Stimulated activated naive B cell treated with anti-CD40 and anti-IgM and Interleukin-4, amounts not matched to agents 10 μg/mL and 1 μg/mL and 100 μg/mL, for 72 hours (primary cell): ENCODE results near the gene NPFFR1.
"Not testable (repeated sequence)": the region's sequence is repeated elsewhere in the genome, so short reads cannot be mapped to it uniquely, and the experiment has no call there.

Experiments used
- ATAC-seq, 2 donors: fragments of 150-1000 bp; cut with Tn5 transposase; replicated peaks; 2 replicates each; pipeline ENCODE4 v1.10.0; 2021; ENCODE audit warnings: moderate library complexity in 1 of 2
- DNase-seq: peaks from one replicate; pipeline ENCODE4 v3.0.0; 2021
- H3K27ac Mint-ChIP-seq: one replicate; pipeline ENCODE4 v1.8.0; 2022; ENCODE audit warnings: mild to moderate bottlenecking, mixed read lengths
- H3K27me3 Mint-ChIP-seq, 2 donors: one replicate each; pipeline ENCODE4 v1.8.0; 2022; ENCODE audit warnings: mixed read lengths in 2 of 2
- H3K36me3 Mint-ChIP-seq, 2 donors: one replicate each; pipeline ENCODE4 v1.8.0; 2022; ENCODE audit warnings: mixed read lengths in 2 of 2, mild to moderate bottlenecking in 1 of 2
- H3K4me1 Mint-ChIP-seq, 2 donors: one replicate each; pipeline ENCODE4 v1.8.0; 2022; ENCODE audit warnings: mixed read lengths in 2 of 2, mild to moderate bottlenecking in 1 of 2
- H3K4me3 Mint-ChIP-seq, 2 donors: one replicate each; pipeline ENCODE4 v1.8.0; 2022; ENCODE audit warnings: mild to moderate bottlenecking in 2 of 2, mixed read lengths in 2 of 2, moderate library complexity in 1 of 2
- H3K9me3 Mint-ChIP-seq, 2 donors: one replicate each; pipeline ENCODE4 v1.8.0; 2022; ENCODE audit warnings: mixed read lengths in 2 of 2, mild to moderate bottlenecking in 1 of 2

The NPFFR1 gene

DNA sequence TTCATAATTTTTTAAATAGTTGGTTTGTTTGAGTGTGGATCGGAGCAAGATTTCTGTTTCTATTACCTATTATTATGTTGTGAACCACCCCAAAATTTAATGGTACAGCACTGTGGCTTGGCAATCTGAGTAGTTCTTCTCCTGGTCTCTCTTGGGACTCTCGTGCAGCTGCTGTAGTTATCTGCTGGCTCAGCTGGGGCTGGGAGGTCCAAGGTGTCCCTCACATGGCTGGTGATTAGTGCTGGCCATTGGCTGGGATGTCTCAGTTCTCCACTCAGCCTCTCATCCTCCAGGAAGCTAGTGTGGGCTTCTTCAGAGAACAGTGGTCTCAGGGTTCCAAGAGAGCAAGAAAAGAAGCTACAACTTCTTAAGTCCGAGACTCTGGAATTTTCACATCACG is 15.4 kb downstream of the NPFFR1 start:
- Mint-ChIP-seq H3K9me3 (no peaks in the 10 kb centered on the region), H3K4me3 (no peak overlapping the region), H3K27me3 (peaks cover 4 to 50% of the 10 kb centered on the region in 2 donors), H3K4me1 (peaks cover 8 to 26% of the 10 kb centered on the region in 2 donors), H3K36me3 (no peaks in the 10 kb centered on the region), H3K27ac (no peak overlapping the region)
- ATAC-seq (no peak), DNase-seq (no peak)

DNA sequence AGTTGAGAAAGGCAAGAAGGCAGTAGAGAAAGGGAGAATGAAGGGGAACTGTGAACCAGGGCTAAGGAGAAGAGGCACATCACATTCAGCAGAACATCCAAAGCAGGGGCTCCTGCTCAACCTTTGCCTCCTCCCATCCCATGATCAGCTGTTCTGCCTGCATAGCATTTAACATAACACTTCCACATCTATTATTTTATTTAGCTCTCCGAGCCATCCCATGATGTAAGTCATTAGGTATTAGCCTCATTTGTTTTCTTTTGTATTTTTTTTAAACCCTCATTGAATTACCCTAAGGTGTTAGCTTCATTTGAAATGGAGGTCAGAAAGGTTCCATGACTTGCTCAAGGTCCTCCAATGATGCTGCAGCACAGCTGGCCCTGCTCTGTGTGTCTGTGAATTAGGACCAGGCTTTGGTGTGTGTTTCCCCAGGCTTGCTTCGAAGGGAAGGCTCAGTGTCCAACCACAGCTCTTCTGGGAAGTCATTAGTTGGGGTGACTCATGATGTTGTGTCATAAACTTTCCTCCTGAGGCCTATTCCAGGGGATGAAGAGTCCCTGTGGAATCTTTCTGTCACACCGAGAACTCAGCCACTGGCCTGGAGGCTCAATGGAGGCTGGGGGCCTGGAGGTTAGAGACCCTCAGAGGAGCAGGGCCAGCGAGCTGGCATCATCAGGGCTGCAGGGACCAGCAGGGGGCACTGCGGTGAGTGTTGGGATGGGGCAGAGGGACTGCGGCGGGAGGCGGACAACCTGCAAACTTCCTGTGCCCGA is 16.5 kb downstream of the NPFFR1 start:
- Mint-ChIP-seq H3K4me3 (no peak overlapping the region), H3K36me3 (no peaks in the 10 kb centered on the region), H3K27me3 (peaks cover 5 to 51% of the 10 kb centered on the region in 2 donors), H3K4me1 (peaks cover 4 to 16% of the 10 kb centered on the region in 2 donors), H3K27ac (no peak overlapping the region), H3K9me3 (no peaks in the 10 kb centered on the region)
- DNase-seq (no peak), ATAC-seq (peak in 1 of 2 donors; percentile 31)

DNA sequence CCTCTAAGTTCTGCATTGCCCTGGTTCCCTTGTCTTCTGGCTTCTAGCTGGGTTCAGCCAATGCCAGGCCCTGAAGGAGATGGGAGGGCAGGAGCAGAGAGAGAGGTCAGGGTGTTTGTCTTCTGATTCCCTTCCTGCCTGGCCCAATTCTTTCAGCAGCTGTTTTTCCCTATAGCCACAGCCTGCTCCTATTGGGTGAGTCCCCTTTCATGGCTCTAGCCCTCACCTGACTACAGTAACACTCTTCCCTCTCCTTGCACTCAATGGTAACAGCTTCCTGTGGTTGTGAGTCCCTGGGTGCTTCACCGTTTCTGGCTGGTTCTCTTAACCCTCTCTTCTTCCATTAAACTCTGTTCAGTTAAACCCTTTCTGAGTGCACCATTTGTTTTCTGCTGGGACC is 17.1 kb downstream of the NPFFR1 start:
- H3K27ac Mint-ChIP-seq, result no peak overlapping the region
- peaks cover 0 to 9% of the 10 kb centered on the region in 2 donors for H3K4me1 Mint-ChIP-seq
- H3K9me3 Mint-ChIP-seq, result peaks cover 0 to under 1% of the 10 kb centered on the region in 2 donors
- H3K4me3 Mint-ChIP-seq, result no peak overlapping the region
- no peak for DNase-seq
- H3K27me3 Mint-ChIP-seq, result peaks cover 5 to 57% of the 10 kb centered on the region in 2 donors
- H3K36me3 Mint-ChIP-seq, result peaks cover 0 to under 1% of the 10 kb centered on the region in 2 donors
- ATAC-seq, result no peak

DNA sequence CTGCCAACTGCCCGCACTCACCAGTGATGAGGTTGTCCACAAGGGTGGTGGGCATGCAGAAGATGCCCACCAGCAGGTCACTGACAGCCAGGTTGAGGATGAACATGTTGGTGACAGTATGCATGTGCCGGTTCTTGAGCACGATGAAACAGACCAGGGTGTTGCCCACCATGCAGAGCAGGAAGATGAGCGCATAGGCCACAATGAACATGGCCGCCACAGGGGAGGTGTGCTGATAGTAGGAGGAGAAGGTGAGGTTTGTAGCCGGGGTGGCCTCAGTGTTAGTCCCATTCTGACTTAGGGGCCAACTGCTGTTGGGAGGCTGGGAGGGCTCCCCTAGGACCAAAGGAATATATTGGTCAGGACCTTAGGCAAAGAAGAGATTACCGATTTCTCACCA is 17.7 kb downstream of the NPFFR1 start:
- ATAC-seq (no peak), DNase-seq (no peak)
- peaks cover 3 to 6% of the 10 kb centered on the region in 2 donors for H3K36me3 Mint-ChIP-seq
- H3K27me3 Mint-ChIP-seq, result peaks cover 8 to 64% of the 10 kb centered on the region in 2 donors
- no peak overlapping the region for H3K4me3 Mint-ChIP-seq
- no peak overlapping the region for H3K27ac Mint-ChIP-seq
- H3K4me1 Mint-ChIP-seq, result peaks cover 0 to 6% of the 10 kb centered on the region in 2 donors
- peaks cover 3 to 7% of the 10 kb centered on the region in 2 donors for H3K9me3 Mint-ChIP-seq

DNA sequence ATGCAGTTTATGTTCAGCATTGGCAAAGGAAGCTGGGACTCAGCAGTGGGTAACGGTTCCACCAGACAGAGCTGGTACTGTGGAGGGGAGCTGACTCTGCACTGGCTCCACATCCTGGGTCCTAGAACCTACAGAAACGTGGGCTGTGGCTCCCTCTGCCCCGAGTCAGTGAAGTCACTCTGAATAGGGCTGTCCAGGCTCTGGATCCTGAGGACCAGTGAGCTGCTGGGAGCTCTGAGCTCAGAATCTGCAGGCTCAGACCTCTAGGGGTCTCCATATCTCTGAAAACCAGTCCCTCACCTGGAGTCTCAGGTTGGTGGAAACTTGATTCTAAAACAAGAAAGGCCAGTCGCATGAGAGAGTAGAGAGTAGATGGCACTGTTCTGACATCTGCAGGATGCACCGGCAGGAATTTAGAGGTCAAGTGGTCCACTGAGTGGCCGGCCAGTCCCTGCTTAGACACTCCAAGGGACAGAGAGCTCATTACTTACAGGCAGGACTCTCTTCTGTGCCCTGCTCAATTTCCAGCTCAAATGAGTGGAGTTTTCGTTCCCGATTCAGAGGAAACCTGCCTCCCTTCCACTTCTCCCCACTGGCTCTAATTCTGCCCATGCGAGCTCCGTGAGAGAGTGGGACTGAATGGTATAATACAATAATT is 18.6 kb downstream of the NPFFR1 start:
- peak; percentile 44 to 64 for ATAC-seq
- Mint-ChIP-seq H3K4me3 (no peak overlapping the region), H3K9me3 (peaks cover 7 to 9% of the 10 kb centered on the region in 2 donors), H3K36me3 (peaks cover 4 to 6% of the 10 kb centered on the region in 2 donors), H3K4me1 (peaks cover 0 to 6% of the 10 kb centered on the region in 2 donors), H3K27ac (no peak overlapping the region), H3K27me3 (peaks cover 12 to 73% of the 10 kb centered on the region in 2 donors)
- DNase-seq, result no peak

DNA sequence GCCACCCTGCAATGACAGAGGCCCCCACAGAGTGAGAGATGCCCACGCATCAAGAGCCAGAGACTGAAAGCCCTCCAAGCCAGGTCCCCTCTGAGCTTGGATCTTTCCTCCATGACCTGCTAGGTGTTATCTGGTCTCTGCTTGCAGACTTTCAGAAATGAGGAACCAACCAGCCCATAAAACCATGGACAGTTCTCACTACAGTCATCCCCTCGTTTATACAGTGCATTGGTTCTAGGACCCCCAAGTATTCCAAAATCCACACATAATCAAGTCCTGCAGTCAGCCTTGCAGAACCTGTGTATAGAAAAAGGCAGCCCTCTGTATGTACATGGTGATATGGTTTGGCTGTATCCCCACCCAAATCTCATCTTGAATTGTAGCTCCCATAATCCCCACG is 23.1 kb downstream of the NPFFR1 start:
- ATAC-seq (no peak), DNase-seq (no peak)
- Mint-ChIP-seq H3K4me1 (peaks cover under 1 to 5% of the 10 kb centered on the region in 2 donors), H3K9me3 (peaks cover 7 to 9% of the 10 kb centered on the region in 2 donors), H3K27ac (no peak overlapping the region), H3K4me3 (no peak overlapping the region), H3K27me3 (peaks cover 24 to 82% of the 10 kb centered on the region in 2 donors), H3K36me3 (peaks cover 4 to 6% of the 10 kb centered on the region in 2 donors)

DNA sequence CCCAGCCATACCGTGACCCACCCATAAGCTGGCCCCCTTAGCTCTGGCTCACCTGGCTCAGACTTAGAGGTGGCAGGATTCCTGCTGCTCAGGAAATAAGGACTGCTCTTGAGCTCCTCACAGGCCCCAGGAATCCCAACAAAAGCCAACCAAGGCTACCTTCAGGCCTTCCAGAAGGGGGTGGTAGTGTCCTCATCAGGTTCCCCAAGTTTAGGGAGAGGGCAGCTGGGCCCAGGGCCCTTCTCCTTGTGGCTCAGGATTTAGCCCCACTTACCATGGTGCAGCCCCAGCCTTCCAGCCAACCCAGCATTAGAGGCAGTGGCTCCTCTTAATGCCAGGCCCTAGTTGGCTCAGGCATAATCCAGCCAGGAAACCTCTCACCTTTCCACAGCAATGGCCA is 23.5 kb downstream of the NPFFR1 start:
- Mint-ChIP-seq H3K4me1 (peaks cover 4 to 10% of the 10 kb centered on the region in 2 donors), H3K4me3 (no peak overlapping the region), H3K27ac (no peak overlapping the region), H3K36me3 (peaks cover 4 to 6% of the 10 kb centered on the region in 2 donors), H3K9me3 (peaks cover 7 to 9% of the 10 kb centered on the region in 2 donors), H3K27me3 (peaks cover 29 to 82% of the 10 kb centered on the region in 2 donors)
- ATAC-seq (no peak), DNase-seq (no peak)

DNA sequence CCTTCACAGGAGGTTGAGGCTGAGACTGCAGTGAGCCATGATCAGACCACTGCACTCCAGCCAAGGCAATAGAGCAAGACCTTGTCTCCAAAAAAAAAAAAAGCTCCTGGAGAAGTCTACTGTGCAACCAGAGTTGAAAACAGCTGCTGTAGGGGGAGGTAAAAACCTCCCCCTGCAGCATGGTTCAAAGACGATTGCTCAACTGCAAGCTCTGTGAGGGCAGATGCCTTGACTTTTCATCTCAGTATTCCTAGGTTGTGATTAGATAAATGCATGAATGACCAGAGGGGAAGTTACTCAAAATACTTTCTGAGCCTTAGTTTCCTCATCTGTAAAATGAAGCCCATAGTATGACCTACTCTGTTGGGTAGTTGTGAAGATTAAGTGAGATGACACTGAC is 25.6 kb downstream of the NPFFR1 start:
- Mint-ChIP-seq H3K4me3 (no peak overlapping the region), H3K27me3 (peaks cover 40 to 80% of the 10 kb centered on the region in 2 donors), H3K9me3 (peaks cover 7 to 9% of the 10 kb centered on the region in 2 donors), H3K4me1 (peaks cover 5 to 11% of the 10 kb centered on the region in 2 donors), H3K27ac (no peak overlapping the region), H3K36me3 (peaks cover 4 to 6% of the 10 kb centered on the region in 2 donors)
- DNase-seq (no peak), ATAC-seq (no peak)

DNA sequence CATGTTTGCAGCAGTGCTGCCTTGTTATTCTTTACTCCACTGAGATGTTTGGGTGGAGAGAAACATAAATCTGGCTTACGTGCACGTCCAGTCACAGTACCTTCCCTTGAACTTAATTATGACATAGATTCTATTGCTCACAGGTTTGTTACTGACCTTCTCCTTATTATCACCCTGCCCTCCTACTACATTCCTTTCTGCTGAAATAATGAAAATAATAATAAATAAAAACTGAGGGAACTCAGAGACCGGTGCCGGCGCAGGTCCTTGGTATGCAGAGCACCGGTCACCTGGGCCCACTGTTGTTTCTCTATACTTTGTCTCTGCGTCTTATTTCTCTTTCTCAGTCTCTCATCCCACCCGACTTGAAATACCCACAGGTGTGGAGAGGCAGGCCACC is 26.0 kb downstream of the NPFFR1 start:
- Mint-ChIP-seq H3K27me3 (peaks cover 44 to 80% of the 10 kb centered on the region in 2 donors), H3K4me1 (peaks cover 5 to 11% of the 10 kb centered on the region in 2 donors)
- not testable (repeated sequence) for DNase-seq, ATAC-seq, H3K9me3 Mint-ChIP-seq, H3K36me3 Mint-ChIP-seq, H3K27ac Mint-ChIP-seq, H3K4me3 Mint-ChIP-seq

DNA sequence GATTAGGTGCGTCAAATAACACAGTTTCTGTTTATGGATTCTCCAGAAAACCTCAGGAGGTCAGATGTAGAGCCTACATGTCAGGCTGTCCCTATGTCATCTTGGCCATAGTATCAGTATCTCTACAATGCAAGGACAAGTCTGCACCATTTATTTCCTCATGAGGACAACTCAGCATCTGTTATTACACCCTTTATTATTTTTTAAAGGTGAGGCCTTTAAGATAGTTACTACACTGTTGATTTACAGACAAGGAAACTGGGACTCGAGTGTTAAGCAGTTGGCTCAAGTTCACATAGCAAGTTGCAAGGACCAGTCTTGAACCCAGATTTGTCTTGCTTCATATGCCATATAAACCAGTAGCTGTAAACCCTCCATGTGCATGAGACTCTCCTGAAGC is 27.3 kb downstream of the NPFFR1 start:
- Mint-ChIP-seq H3K27me3 (peaks cover 45 to 80% of the 10 kb centered on the region in 2 donors), H3K27ac (no peak overlapping the region), H3K4me1 (peaks cover 5 to 11% of the 10 kb centered on the region in 2 donors), H3K36me3 (peaks cover 4% of the 10 kb centered on the region in 2 donors), H3K9me3 (peaks cover 6 to 7% of the 10 kb centered on the region in 2 donors), H3K4me3 (no peak overlapping the region)
- DNase-seq (no peak), ATAC-seq (no peak)

DNA sequence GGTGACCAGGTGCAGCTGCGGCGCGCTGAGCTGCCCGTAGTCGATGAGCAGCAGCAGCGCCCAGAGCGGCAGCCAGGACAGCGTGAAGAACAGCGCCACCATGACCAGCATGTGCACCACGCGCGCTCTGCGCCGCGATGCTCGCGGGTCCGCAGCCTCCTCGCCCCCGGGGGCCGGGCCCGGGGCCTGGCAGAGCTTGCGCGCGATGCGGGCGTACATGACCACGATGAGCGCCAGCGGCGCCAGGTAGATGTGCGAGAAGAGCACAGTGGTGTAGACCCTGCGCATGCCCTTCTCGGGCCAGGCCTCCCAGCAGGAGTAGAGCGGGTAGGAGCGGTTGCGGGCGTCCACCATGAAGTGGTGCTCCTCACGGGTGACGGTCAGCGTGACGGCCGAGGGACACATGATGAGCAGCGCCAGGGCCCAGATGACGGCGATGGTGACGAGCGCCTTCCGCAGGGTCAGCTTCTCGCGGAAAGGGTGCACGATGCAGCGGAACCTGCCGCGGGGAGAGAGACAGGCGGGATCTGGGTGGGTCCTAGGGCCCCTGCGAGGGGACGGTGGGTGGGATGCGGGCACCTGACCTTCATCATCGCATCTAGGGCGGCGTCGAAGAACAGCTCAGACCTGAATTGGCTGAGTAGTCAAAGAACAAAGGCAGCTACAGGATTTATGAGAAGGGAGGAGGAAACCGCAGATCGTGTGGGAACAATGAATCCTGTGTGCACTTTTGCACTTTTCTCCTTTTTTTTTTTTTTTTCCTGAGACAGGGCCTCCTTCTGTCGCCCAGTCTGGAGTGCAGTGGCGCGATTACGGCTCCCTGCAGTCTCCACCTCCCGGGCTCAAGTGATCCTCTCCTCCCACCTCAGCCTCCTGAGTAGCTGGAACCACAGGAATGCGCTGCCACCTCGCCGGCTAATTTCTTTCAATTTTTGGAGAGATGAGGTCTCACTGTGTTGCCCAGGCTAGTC is 28.2 kb downstream of the NPFFR1 start:
- Mint-ChIP-seq H3K36me3 (no peaks in the 10 kb centered on the region), H3K27ac (no peak overlapping the region), H3K9me3 (no peaks in the 10 kb centered on the region), H3K4me3 (peak overlapping the region; percentile 36 to 65), H3K4me1 (peaks cover 5 to 11% of the 10 kb centered on the region in 2 donors), H3K27me3 (peaks cover 46 to 80% of the 10 kb centered on the region in 2 donors)
- peak; percentile 42 to 50 for ATAC-seq
- no peak for DNase-seq

DNA sequence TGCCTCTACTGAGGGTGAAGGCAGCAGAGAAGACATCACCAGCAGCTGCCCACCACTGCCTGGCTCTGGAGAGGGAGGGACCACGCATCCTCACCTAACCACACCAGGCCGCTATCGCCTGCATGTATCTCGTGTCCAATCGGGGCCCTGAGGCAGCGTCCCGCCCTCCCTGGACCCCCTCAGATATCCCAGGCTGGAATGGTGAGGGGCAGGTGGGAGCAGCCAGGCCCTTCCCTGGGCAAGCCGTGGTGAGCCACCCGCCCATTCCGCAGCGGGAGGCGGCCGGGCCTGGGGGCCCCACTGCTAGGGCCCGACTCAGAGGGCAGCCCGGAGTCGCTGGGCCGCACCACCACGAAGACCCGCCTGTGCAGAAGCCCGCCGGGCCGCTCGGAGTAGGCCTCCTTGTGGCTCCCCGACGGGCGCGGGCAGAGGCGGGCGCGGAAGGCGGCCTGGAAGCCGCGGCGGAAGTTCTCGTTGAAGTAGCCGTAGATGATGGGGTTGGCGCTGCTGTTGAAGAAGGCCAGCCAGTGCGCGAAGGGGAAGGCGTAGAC is 29.0 kb downstream of the NPFFR1 start:
- ATAC-seq, result no peak
- Mint-ChIP-seq H3K36me3 (no peaks in the 10 kb centered on the region), H3K27ac (no peak overlapping the region), H3K4me3 (peak overlapping the region in 1 of 2 donors; percentile 65), H3K9me3 (no peaks in the 10 kb centered on the region), H3K4me1 (peaks cover 5 to 11% of the 10 kb centered on the region in 2 donors), H3K27me3 (peaks cover 46 to 80% of the 10 kb centered on the region in 2 donors)
- DNase-seq, result no peak

DNA sequence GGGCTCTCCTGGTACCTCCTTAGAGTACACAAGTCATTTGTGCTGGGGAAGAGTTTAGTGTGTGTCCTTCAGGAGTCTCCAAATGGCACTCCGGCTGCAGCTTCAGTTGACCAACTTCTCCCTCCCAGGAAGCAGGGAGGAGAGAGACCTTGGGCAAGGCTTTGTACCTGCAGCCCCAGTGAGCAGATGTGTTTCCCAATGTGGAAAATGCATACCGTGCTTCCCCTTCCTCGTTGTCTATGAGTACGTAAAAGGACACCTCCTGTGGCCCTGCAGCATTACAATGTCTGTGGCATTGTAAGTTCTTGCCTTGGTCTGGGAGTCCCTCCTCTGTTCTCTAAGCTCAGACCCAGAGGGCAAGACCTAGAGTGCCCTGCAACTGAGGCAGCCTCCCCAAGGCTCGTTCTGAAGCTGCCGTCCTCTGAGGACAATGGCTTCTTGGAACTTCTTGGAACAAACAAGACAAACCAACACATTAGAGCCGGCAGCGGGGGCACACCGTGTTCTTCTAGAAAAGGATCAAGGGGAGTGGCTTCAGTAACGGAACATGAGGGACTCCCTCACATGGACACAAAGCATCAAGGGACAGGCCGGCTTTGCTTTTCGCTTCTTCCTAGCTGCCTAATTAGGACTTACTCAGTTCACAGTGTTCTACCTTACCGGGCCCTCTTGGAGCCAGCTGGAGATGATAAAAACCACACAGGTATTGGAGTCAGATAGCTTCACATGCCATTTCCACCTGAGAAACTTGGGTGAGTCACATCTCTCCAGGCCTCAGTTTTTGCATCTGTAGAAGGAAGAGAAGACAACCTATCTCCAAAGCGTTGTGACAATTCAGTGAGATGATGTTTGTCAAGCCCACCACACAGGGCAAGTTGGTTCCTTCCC is 29.7 kb downstream of the NPFFR1 start:
- Mint-ChIP-seq H3K4me1 (peaks cover 5 to 11% of the 10 kb centered on the region in 2 donors), H3K36me3 (no peaks in the 10 kb centered on the region), H3K4me3 (no peak overlapping the region), H3K9me3 (no peaks in the 10 kb centered on the region), H3K27ac (no peak overlapping the region), H3K27me3 (peaks cover 44 to 74% of the 10 kb centered on the region in 2 donors)
- ATAC-seq (no peak), DNase-seq (no peak)
